ENCODE data around the gene FADS1. TPM values are rescaled to one million over a fixed set of nuclear protein-coding genes. Genes with fewer than 3 reads are reported as not detected.

The FADS1 gene
- total RNA-seq, 2 experiments from 2014 or later = 63.6 to 68.2 TPM

DNA sequence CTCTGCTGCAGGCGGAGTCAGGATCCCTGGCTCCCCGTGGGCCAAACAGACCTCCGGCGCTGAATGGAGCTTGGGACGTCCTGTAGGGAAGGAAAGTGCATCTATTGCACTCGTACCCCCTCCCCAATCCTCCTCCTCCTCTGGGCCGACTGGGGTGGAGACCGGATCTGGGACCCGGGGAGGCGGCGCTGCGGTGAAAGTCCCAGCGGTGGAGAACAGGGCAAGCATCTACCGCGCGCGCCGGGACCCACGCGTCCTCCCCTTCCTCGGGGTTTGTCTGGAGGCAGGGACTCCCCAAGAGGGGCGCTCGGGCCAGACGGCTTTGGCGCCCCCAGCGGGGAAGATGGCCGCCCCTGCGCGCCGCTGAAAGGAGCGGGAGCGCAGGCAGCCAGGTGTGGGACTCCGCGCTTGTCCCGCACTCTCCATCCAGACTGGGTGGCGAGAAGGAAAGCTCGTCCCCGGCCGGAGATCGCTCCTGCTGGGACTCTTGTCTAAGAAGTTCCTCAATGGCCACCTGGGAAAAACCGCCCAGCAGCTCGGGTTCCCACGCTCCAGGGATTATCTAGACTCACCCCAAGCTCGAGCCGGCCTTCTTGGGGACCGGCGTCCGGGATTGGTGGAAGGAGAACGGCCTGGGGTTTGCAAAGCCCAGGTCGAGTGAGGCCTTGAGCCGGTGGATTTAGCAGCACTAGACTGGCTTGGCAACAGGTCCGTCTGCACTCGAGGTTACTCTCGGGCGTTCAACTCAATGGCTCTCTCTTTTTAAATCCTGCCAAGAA is 12.0 kb upstream of the FADS1 start:
- POLR2A ChIA-PET = interaction anchor here (0.6 to 4.3 kb wide), 8 partner anchors 12 to 295 kb away, joined by 3 to 81 read pairs (median 4); partner anchors contain the start of genes FADS1, FEN1, FTH1 and INCENP
- H3K27ac Mint-ChIP-seq = peak overlapping the region; percentile 91
- CTCF ChIA-PET = interaction anchor here (0.7 to 5.0 kb wide), 8 partner anchors 10 to 70 kb away, joined by 3 to 22 read pairs (median 4); partner anchors contain the start of genes FADS1, FEN1 and TMEM258
- peaks cover 56% of the 10 kb centered on the region for H3K4me1 Mint-ChIP-seq
- H3K9me3 Mint-ChIP-seq = no peaks in the 10 kb centered on the region
- peaks cover 19% of the 10 kb centered on the region for H3K27me3 Mint-ChIP-seq
- peak; percentile 59 for DNase-seq
- peak overlapping the region; percentile 95 for H3K4me3 Mint-ChIP-seq
- peaks cover 50% of the 10 kb centered on the region for H3K36me3 Mint-ChIP-seq (ENCODE audit: low read depth)

DNA sequence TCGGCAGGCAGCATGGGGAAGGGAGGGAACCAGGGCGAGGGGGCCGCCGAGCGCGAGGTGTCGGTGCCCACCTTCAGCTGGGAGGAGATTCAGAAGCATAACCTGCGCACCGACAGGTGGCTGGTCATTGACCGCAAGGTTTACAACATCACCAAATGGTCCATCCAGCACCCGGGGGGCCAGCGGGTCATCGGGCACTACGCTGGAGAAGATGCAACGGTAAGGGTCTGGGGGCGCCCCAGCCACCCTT is 11.5 kb upstream of the FADS1 start:
- peak overlapping the region; percentile 95 for H3K4me3 Mint-ChIP-seq
- DNase-seq = no peak
- peak overlapping the region; percentile 91 for H3K27ac Mint-ChIP-seq
- CTCF ChIA-PET = interaction anchor here (1.0 to 5.0 kb wide), 6 partner anchors 10 to 71 kb away, joined by 3 to 22 read pairs (median 4); partner anchors contain the start of genes FADS1, FEN1 and TMEM258
- peaks cover 45% of the 10 kb centered on the region for H3K36me3 Mint-ChIP-seq (ENCODE audit: low read depth)
- H3K9me3 Mint-ChIP-seq = no peaks in the 10 kb centered on the region
- H3K4me1 Mint-ChIP-seq = peaks cover 51% of the 10 kb centered on the region
- POLR2A ChIA-PET = interaction anchor here (1.6 to 4.3 kb wide), 6 partner anchors 11 to 133 kb away, joined by 4 to 81 read pairs (median 10); partner anchors contain the start of genes FADS1, FEN1 and TMEM258
- H3K27me3 Mint-ChIP-seq = peaks cover 19% of the 10 kb centered on the region

DNA sequence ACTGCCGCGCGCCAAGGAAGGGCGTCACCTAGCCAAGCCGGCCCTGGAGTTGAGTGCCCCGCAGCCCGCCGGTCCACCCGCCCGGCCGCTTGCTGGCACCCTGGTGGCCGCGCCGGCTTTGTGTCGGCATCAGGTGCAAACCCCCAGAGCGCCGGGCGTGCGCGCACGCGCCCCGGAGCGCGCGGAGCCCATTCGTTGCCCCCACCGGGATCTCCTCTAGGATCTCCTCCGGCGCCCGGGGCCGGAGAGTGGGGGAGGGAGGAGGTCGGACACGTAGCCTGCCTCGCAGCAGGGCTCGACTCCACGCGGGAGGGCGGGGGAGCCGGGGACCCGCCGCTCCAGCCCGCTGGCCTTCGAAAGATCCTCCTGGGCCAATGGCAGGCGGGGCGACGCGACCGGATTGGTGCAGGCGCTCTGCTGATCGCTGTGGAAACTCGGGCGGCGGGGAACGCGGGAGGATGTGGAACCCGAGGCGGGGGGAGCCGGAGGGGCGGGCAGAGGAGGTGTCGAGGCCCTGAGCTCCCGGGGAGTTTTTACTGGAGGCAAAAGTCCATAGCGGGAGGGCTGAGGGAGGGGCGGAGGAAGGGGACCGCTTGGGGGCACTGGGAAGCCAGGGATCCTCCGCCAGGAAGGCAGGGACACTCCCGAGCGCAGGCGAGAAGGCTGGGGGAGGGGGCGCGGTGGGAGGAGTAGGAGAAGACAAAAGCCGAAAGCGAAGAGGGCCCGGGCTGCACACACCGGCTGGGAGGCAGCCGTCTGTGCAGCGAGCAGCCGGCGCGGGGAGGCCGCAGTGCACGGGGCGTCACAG is 11.0 kb upstream of the FADS1 start, which contains the start of gene FADS2:
FADS2 (plus strand) TSS at position 730 of the 808 bp plus-strand sequence. CDS start 91 bp downstream, outside the sequence.
- no peaks in the 10 kb centered on the region for H3K9me3 Mint-ChIP-seq
- POLR2A ChIA-PET = interaction anchor here (0.7 to 4.3 kb wide), 7 partner anchors 11 to 133 kb away, joined by 3 to 81 read pairs (median 5); partner anchors contain the start of genes FADS1, FEN1 and TMEM258
- H3K4me3 Mint-ChIP-seq = peak within 1 kb of the TSS; percentile 95
- peaks cover 20% of the 10 kb centered on the region for H3K27me3 Mint-ChIP-seq
- CTCF ChIA-PET = interaction anchor here (1.0 to 5.0 kb wide), 6 partner anchors 9 to 71 kb away, joined by 3 to 22 read pairs (median 4); partner anchors contain the start of genes FADS1, FEN1 and TMEM258
- H3K4me1 Mint-ChIP-seq = peaks cover 46% of the 10 kb centered on the region
- peaks cover 42% of the 10 kb centered on the region for H3K36me3 Mint-ChIP-seq (ENCODE audit: low read depth)
- peak; percentile 92 for DNase-seq
- H3K27ac Mint-ChIP-seq = peak within 1 kb of the TSS; percentile 91

DNA sequence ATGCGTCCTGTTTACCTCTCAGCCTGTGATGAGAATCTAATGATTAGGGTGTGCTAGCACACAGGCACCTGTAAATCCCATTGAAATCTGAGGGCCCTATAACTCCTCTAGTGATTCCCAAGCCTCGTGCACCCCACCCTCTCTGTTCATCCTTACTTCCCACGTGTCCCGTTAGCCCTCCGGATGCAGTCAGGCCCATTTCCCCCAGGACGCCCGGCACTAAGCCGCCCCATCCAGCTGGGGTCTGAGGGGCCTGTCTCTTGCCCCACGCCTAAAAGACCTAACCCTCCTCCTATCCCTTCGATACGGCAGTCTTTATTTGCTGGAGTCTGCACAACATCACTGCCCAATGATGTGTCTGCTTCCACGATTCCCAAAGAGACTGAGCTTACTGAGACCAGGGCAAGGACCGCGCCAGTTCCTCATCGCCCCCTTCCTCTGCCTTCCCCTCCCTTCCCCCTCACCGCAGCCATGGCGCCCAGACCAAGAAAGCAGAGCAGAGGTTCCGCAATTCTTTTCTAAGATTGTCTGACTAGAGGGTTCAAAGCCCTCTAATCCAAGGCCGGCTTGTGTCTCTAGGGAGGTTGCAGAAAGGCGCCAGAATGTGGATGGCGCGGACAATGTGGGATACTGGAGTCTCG is 10.2 kb upstream of the FADS1 start:
- H3K36me3 Mint-ChIP-seq (ENCODE audit: low read depth) = peaks cover 42% of the 10 kb centered on the region
- H3K27me3 Mint-ChIP-seq = peaks cover 20% of the 10 kb centered on the region
- DNase-seq = no peak
- CTCF ChIA-PET = interaction anchor here (5.0 kb wide), 1 partner anchor 12 kb away, joined by 22 read pairs; the partner anchor contains the start of gene FADS1
- peak overlapping the region; percentile 68 for H3K27ac Mint-ChIP-seq
- H3K4me1 Mint-ChIP-seq = peaks cover 40% of the 10 kb centered on the region
- H3K4me3 Mint-ChIP-seq = peak overlapping the region; percentile 95
- H3K9me3 Mint-ChIP-seq = no peaks in the 10 kb centered on the region
- POLR2A ChIA-PET = interaction anchor here (0.7 to 4.3 kb wide), 4 partner anchors 10 to 34 kb away, joined by 3 to 81 read pairs (median 29); partner anchors contain the start of genes FADS1, FEN1 and TMEM258

DNA sequence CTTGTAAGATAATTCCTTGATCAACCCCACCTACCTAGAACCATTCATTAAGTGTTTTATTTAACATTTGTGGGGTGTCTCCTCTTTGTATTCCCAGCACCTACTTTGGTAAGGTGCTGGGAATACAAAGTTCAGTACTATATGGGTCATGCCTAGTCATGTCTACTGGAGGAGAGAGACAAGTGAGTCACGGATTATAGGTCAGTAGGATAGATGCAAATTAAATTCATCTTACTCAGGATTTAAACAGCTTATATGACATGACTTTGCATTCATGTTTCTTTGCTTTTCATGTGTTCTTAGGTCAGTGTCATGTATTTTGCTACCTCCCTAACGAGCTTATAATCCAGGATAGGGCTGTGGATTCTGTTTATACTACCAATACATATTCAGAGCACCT is 3.4 kb upstream of the FADS1 start:
- Mint-ChIP-seq H3K4me3 (no peak overlapping the region), H3K27ac (no peak overlapping the region), H3K9me3 (no peaks in the 10 kb centered on the region), H3K36me3 (ENCODE audit: low read depth) (peaks cover 9% of the 10 kb centered on the region), H3K27me3 (peaks cover 18% of the 10 kb centered on the region), H3K4me1 (peaks cover 2% of the 10 kb centered on the region)
- POLR2A ChIA-PET = interaction anchor here (1.0 to 7.1 kb wide), 3 partner anchors 8 to 27 kb away, joined by 3 to 81 read pairs (median 3); partner anchors contain the start of genes FADS2, FEN1 and TMEM258
- DNase-seq = no peak
- CTCF ChIA-PET = no interaction called here

DNA sequence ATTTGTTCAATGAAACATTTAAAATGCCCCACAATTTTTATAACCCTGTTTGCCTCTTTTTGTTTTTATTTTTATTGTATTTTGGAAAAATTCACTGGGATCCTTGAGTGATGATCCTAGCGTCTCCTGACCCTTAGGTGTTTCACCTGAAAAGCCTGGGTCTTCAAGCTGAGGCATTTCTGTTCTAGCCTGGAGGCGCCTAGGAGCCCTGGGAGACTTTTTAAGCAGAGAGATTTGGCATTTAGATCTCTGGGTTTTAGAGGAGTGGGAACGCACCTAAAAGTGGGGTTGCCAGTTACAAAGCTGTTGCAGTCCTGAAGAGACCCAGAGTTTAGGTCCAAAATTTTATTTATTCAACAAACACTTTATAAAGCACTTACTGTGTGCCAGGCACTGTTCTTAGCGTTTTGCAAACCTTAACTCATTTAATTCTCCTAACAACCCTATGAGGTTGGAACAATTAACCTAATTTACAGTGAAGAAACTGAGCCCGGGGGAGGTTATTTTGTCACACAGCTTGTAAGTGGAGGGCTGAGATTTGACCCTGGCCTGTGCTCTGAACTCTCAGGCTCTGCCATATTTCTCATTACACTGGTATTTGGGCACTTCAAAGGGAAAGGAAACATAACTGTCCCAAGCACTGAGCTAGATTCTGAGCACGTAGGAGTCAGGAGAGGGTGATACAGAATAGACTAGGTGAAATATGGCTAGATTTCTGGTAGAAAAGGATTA is 834 bp upstream of the FADS1 start:
- ChIA-PET POLR2A (interaction anchor here (0.8 to 7.1 kb wide), 8 partner anchors 10 to 25 kb away, joined by 3 to 81 read pairs (median 24); partner anchors contain the start of genes FADS2, FEN1 and TMEM258), CTCF (interaction anchor here (0.8 to 6.5 kb wide), 8 partner anchors 11 to 79 kb away, joined by 3 to 81 read pairs (median 3); partner anchors contain the start of gene FADS2)
- DNase-seq = no peak
- Mint-ChIP-seq H3K9me3 (no peaks in the 10 kb centered on the region), H3K27me3 (peaks cover 11% of the 10 kb centered on the region), H3K36me3 (ENCODE audit: low read depth) (peaks cover 28% of the 10 kb centered on the region), H3K4me3 (peak overlapping the region; percentile 97), H3K27ac (peak overlapping the region; percentile 2), H3K4me1 (peaks cover 11% of the 10 kb centered on the region)

DNA sequence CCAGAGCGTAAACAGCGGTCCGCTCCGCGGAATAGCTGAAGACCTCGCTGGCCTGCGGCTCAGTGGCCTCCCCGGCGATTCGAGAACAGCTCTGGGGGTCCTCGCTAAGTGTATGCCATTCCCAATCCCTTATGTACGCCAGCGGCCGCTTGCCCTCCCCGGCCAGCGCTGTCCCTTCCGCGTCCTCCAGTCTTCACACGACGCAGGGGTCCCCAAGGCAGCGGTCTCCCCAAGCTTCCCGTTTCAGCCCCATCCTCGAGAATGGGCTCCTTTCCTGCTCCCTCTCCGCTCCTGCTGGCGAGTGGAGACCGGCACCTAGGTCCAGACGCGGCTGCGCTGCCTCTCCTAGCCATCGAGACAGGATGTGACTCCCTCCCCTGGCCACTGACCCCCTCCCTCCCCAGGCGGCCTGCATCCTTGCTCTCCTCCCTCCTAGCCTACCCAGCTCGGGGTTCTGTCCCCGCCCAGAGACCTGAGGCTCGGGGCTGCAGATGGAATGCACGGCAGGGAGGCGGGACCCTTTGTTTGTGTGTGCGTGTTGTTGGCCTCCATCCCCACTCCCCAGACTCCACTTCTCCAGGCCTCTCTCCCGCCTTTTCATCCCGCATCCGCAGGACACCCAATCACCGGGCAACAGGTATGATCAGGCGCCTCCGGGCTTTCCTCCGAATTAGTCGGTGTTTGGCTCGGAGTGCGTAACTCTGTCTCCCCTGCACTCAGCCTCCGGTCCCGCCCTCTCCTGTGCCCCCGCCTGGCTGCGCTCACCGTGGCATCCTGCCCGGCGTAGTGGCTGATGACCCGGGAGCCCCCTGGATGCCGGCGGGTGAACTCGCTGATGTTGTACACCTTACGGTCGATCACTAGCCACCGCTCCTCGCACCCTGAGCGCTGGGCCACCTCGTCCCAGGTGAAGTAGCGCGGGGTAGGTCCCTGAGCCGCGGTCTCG is 740 bp downstream of the FADS1 start:
- DNase-seq = peak; percentile 73
- H3K27ac Mint-ChIP-seq = peak overlapping the region; percentile 83
- peaks cover 38% of the 10 kb centered on the region for H3K36me3 Mint-ChIP-seq (ENCODE audit: low read depth)
- ChIA-PET POLR2A (interaction anchor here (0.6 to 7.1 kb wide), 17 partner anchors 8 to 482 kb away, joined by 3 to 81 read pairs (median 5); partner anchors contain the start of genes FADS2, FEN1, FTH1 and TMEM258), CTCF (interaction anchor here (0.7 to 6.5 kb wide), 10 partner anchors 11 to 266 kb away, joined by 3 to 81 read pairs (median 4); partner anchors contain the start of gene FADS2)
- peaks cover 11% of the 10 kb centered on the region for H3K27me3 Mint-ChIP-seq
- H3K9me3 Mint-ChIP-seq = no peaks in the 10 kb centered on the region
- peaks cover 11% of the 10 kb centered on the region for H3K4me1 Mint-ChIP-seq
- H3K4me3 Mint-ChIP-seq = peak overlapping the region; percentile 97

DNA sequence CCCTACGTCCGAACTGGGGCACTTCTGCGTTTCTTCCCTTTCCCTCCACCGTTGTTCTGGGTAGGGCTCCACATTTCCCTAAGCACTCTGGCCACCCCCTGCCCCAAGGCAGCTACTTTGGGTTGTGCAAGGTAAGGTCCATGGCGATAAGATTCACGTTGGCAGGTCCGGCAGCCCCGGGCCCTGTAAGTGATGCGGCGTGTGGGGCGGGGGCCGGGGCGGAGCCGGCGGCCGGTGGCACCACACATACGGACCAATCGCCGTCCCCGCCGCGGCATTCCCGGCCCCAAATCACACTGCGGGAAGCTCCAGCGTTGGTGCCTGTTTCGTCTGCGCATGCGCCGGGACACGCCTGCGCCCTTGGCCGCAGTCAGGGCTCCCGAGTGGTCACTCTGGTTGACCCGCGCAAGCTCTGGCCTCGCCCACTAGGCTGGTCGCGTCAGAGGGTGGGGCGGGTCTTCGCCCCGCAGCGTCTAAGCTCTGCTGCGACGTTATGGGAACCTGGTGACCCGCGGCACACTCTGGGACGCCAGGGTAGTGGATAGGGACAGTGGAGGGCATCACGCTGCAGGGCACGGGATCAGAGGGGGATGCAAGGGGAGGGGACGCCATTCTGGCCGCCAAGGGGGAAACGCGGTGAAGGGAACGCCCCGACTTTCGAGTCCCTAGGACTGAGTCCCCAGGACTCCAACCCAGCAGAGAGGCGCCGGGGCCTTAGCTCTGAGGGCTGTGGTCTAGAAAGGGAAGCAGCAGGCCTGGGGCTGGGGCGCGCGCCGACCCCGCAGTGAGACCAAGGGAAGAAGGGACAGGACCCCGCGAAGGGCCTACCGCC is 1.6 kb downstream of the FADS1 start:
- peak overlapping the region; percentile 83 for H3K27ac Mint-ChIP-seq
- POLR2A ChIA-PET = interaction anchor here (1.0 to 7.1 kb wide), 18 partner anchors 9 to 481 kb away, joined by 3 to 81 read pairs (median 6); partner anchors contain the start of genes FADS2, FEN1, FTH1 and INCENP
- peaks cover 11% of the 10 kb centered on the region for H3K4me1 Mint-ChIP-seq

DNA sequence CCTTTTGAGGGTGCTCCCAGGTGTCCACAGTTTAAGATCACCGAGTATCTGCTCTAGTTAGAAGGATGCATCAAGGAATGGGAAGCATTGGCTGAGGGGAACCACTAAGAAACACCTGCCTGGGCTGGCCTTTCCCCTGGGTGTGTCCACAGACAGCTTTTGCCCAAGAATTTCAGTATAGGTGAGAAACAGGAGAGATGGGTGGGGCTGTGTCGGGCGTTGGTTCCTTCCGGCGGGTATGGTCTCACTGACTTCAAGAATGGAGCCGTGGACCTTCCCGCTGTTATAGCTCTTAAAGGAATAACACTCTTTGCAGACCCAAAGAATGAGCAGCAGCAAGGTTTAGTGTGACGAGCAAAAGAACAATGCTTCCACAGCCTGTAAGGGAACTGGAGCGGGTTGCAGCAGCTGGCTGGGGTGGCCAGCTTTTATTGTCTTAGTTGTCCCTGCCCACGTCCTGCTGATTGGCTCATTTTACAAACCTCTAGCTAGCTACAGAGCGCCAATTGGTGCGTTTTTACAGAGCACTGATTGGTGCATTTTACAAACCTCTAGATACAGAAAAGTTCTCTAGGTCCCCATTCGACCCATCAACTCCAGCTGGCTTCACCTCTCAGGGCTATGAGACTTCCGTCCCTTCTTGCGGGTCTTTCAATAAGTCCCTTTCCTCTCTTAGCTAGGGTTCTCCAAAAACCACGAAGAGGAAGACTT is 2.4 kb downstream of the FADS1 start:
- ChIA-PET CTCF (interaction anchor here (0.9 to 6.5 kb wide), 9 partner anchors 13 to 268 kb away, joined by 3 to 81 read pairs (median 5); partner anchors contain the start of gene FADS2), POLR2A (interaction anchor here (1.1 to 7.1 kb wide), 14 partner anchors 8 to 309 kb away, joined by 3 to 81 read pairs (median 8); partner anchors contain the start of genes FADS2, FEN1, FTH1 and INCENP)
- peak; percentile 42 for DNase-seq
- peak overlapping the region; percentile 83 for H3K27ac Mint-ChIP-seq
- peaks cover 11% of the 10 kb centered on the region for H3K4me1 Mint-ChIP-seq
- H3K27me3 Mint-ChIP-seq = peaks cover 11% of the 10 kb centered on the region
- H3K36me3 Mint-ChIP-seq (ENCODE audit: low read depth) = peaks cover 47% of the 10 kb centered on the region
- peak overlapping the region; percentile 97 for H3K4me3 Mint-ChIP-seq
- no peaks in the 10 kb centered on the region for H3K9me3 Mint-ChIP-seq

More for the DNA sequence above, 1.6 kb downstream of the FADS1 start:
- H3K36me3 Mint-ChIP-seq (ENCODE audit: low read depth) = peaks cover 44% of the 10 kb centered on the region
- H3K9me3 Mint-ChIP-seq = no peaks in the 10 kb centered on the region
- H3K4me3 Mint-ChIP-seq = peak overlapping the region; percentile 97
- DNase-seq = peak; percentile 71
- peaks cover 11% of the 10 kb centered on the region for H3K27me3 Mint-ChIP-seq
- CTCF ChIA-PET = interaction anchor here (0.7 to 6.5 kb wide), 11 partner anchors 11 to 267 kb away, joined by 3 to 81 read pairs (median 4); partner anchors contain the start of gene FADS2

Measured in activated CD4-positive, alpha-beta memory T cell treated with anti-CD3 and anti-CD28 coated beads, Interleukin-2, amount 10 ng/mL, durations not matched to agents 7 days and 5 days (primary cell).